Mesothelial cell of epicardium (in vitro differentiated cells): ENCODE measurements around the gene TMEM169. TPM values are rescaled to one million over a fixed set of nuclear protein-coding genes. Genes with fewer than 3 reads are reported as not detected.

Source experiments
- DNase-seq, 2 experiments: peaks; one replicate each; pipeline ENCODE4 v3.0.0; 2021; ENCODE audit warnings: low spot score in 2 of 2; ENCODE audit not compliant: unreplicated experiment in 2 of 2
- H3K27ac Mint-ChIP-seq: 2 replicates; pipeline ENCODE4 v1.8.0; 2021; ENCODE audit warnings: mixed read lengths
- H3K27me3 Mint-ChIP-seq: 2 replicates; pipeline ENCODE4 v1.8.0; 2021; ENCODE audit warnings: low read depth, mixed read lengths
- H3K36me3 Mint-ChIP-seq: 2 replicates; pipeline ENCODE4 v1.8.0; 2021; ENCODE audit warnings: mixed read lengths
- H3K4me1 Mint-ChIP-seq: 2 replicates; pipeline ENCODE4 v1.8.0; 2021; ENCODE audit warnings: mixed read lengths
- H3K4me3 Mint-ChIP-seq: 2 replicates; pipeline ENCODE4 v1.8.0; 2021; ENCODE audit warnings: mild to moderate bottlenecking, moderate library complexity, mixed read lengths
- H3K9me3 Mint-ChIP-seq: 2 replicates; pipeline ENCODE4 v1.8.0; 2021; ENCODE audit warnings: mixed read lengths
- CTCF ChIP-seq: fragments of 200-600 bp; sonication (generic); IDR thresholded peaks from one replicate; pipeline ENCODE4 v1.5.0; 2021; ENCODE audit warnings: antibody characterized with exemption; ENCODE audit not compliant: unreplicated experiment
- total RNA-seq: library from RNA; stranded (reverse); gene quantifications from 3 replicates; pipeline ENCODE4 v1.2.1, GENCODE V29; 2021

TMEM169 gene
- total RNA-seq, 1 donor from 2014 or later = 0.78 TPM

GRCh38 chr2:216094701-216095100 is 13.0 kb downstream of the TMEM169 start:
- no peak for DNase-seq
- no peak for TF ChIP-seq CTCF
- H3K4me3 Mint-ChIP-seq = no peak overlapping the region
- H3K9me3 Mint-ChIP-seq = no peaks in the 10 kb centered on the region
- H3K27ac Mint-ChIP-seq = no peak overlapping the region
- H3K27me3 Mint-ChIP-seq = peaks cover 11% of the 10 kb centered on the region
- no peaks in the 10 kb centered on the region for H3K4me1 Mint-ChIP-seq
- H3K36me3 Mint-ChIP-seq = no peaks in the 10 kb centered on the region

DNA sequence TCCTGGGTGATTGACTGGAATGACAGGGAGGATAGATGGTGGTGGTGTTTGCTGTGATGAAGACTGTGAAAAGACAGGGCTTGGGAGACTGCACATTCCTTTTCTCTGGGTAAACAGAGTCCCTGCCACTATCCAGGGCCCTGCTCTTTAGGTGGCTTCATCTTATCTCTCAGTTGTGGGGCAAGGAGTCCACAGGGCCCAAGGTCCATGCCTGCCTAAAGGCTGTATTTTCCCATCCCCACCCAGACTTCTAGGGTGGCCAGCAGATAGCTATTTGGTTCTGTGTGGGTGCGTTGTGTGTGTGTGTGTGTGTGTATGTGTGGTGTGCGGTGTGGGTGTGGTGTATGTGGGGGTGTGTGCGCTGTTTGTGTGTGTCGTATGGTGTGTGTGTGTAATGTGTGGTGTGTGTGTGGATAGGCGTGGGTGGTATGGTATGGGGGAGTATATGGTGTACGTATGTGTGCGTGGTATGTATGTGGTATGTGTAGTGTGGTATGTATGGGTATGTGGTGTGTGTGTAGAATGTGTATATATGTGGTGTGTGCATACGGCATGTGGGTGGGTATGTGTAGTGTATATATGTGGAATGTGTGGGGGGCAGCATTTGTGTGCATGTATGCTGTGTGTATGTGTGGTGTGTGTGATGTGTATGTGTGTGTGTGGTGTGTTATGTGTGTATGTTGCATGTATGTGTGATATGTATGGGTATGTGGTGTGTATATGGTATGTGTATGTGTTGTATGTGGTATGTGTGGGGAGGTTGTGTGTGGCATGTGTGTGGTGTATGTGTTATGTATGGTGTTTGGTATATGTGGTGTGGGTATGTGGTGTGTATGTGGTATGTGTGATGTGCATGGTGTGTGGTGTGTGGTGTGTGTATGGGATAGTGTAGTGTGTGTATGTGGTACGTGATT is 17.0 kb downstream of the TMEM169 start:
- Mint-ChIP-seq H3K36me3 (no peaks in the 10 kb centered on the region), H3K27ac (no peak overlapping the region), H3K9me3 (no peaks in the 10 kb centered on the region), H3K4me1 (no peaks in the 10 kb centered on the region), H3K27me3 (peaks cover 10% of the 10 kb centered on the region), H3K4me3 (no peak overlapping the region)
- TF ChIP-seq CTCF = no peak
- DNase-seq = no peak

GRCh38 chr2:216101109-216101508 is 19.4 kb downstream of the TMEM169 start:
- no peak for TF ChIP-seq CTCF
- no peak overlapping the region for H3K27ac Mint-ChIP-seq
- DNase-seq = no peak
- peaks cover 2% of the 10 kb centered on the region for H3K27me3 Mint-ChIP-seq
- no peak overlapping the region for H3K4me3 Mint-ChIP-seq
- no peaks in the 10 kb centered on the region for H3K9me3 Mint-ChIP-seq
- no peaks in the 10 kb centered on the region for H3K4me1 Mint-ChIP-seq
- H3K36me3 Mint-ChIP-seq = no peaks in the 10 kb centered on the region

GRCh38 chr2:216103213-216103612 is 21.5 kb downstream of the TMEM169 start:
- Mint-ChIP-seq H3K27ac (no peak overlapping the region), H3K4me3 (no peak overlapping the region), H3K9me3 (no peaks in the 10 kb centered on the region), H3K4me1 (peaks cover 7% of the 10 kb centered on the region), H3K36me3 (no peaks in the 10 kb centered on the region), H3K27me3 (peaks cover 2% of the 10 kb centered on the region)
- no peak for TF ChIP-seq CTCF
- no peak for DNase-seq

GRCh38 chr2:216104691-216105090 is 23.0 kb downstream of the TMEM169 start:
- Mint-ChIP-seq H3K27ac (no peak overlapping the region), H3K27me3 (peaks cover 2% of the 10 kb centered on the region), H3K36me3 (no peaks in the 10 kb centered on the region), H3K4me1 (peaks cover 15% of the 10 kb centered on the region), H3K9me3 (no peaks in the 10 kb centered on the region), H3K4me3 (no peak overlapping the region)
- DNase-seq = no peak
- TF ChIP-seq CTCF = no peak
